CD14-positive monocyte (primary cell): ENCODE data around the gene PRF1. TPM values are rescaled to one million over a fixed set of nuclear protein-coding genes. Genes with fewer than 3 reads are reported as not detected.

Source experiments
- DNase-seq, 3 donors: peaks; one replicate each; pipeline ENCODE4 v3.0.0-alpha.2; 2011 to 2022
- H2AFZ ChIP-seq: 2 replicates; pipeline ENCODE4 v1.6.0; 2012; ENCODE audit warnings: mild to moderate bottlenecking, low read depth, low read length, inconsistent platforms; ENCODE audit not compliant: insufficient read depth, poor library complexity, severe bottlenecking
- H3K27ac ChIP-seq, 2 donors: 1 replicate in 1 of 2; 2 replicates in 1 of 2; pipeline ENCODE4 v1.5.1; 2012 to 2013; ENCODE audit warnings: low read length in 2 of 2, control low read depth in 1 of 2, inconsistent platforms in 1 of 2, low read depth in 1 of 2, mild to moderate bottlenecking in 1 of 2
- H3K27me3 ChIP-seq, 2 donors: one replicate each; pipeline versions ENCODE4 v1.6.0 to v1.6.1; 2011 to 2013; ENCODE audit warnings: low read length in 2 of 2; ENCODE audit not compliant: control insufficient read depth in 2 of 2, insufficient read depth in 2 of 2
- H3K36me3 ChIP-seq, 2 donors: replicated peaks in 1 of 2; 1 replicate in 1 of 2; 2 replicates in 1 of 2; pipeline versions ENCODE4 v1.5.1 to v1.6.1; 2012 to 2013; ENCODE audit warnings: low read length in 2 of 2, control low read depth in 1 of 2, inconsistent platforms in 1 of 2, mild to moderate bottlenecking in 1 of 2; ENCODE audit not compliant: insufficient read depth in 2 of 2, control insufficient read depth in 1 of 2
- H3K4me1 ChIP-seq, 2 donors: 1 replicate in 1 of 2; 2 replicates in 1 of 2; pipeline versions ENCODE4 v1.5.1 to v1.6.1; 2012 to 2013; ENCODE audit warnings: low read length in 2 of 2, control low read depth in 1 of 2, inconsistent platforms in 1 of 2, mild to moderate bottlenecking in 1 of 2, moderate library complexity in 1 of 2; ENCODE audit not compliant: insufficient read depth in 2 of 2, control insufficient read depth in 1 of 2
- H3K4me2 ChIP-seq: replicated peaks from 2 replicates; pipeline ENCODE3; 2012; ENCODE audit warnings: low read length, moderate library complexity, mild to moderate bottlenecking; ENCODE audit not compliant: poor library complexity, severe bottlenecking; ENCODE audit errors: extremely low read depth
- H3K4me3 ChIP-seq, 3 experiments: fragments of 200-600 bp in 1 of 3; sonication (generic) in 1 of 3; replicated peaks in 1 of 3; 1 replicate in 2 of 3; 2 replicates in 1 of 3; pipeline ENCODE4 v1.5.1; 2011 to 2013; ENCODE audit warnings: low read length in 3 of 3, mild to moderate bottlenecking in 3 of 3, control low read depth in 2 of 3, low read depth in 2 of 3, inconsistent platforms in 1 of 3, moderate library complexity in 1 of 3
- H3K79me2 ChIP-seq: 2 replicates; pipeline ENCODE4 v1.6.0; 2012; ENCODE audit warnings: mild to moderate bottlenecking, control low read depth, inconsistent platforms, low read length, moderate library complexity; ENCODE audit not compliant: insufficient read depth
- H3K9ac ChIP-seq: 2 replicates; pipeline ENCODE4 v1.6.0; 2017; ENCODE audit warnings: low read length, mild to moderate bottlenecking; ENCODE audit not compliant: insufficient read depth, poor library complexity, severe bottlenecking
- H3K9me3 ChIP-seq, 2 donors: replicated peaks in 1 of 2; 1 replicate in 1 of 2; 2 replicates in 1 of 2; pipeline versions ENCODE4 v1.5.1 to v1.6.1; 2012 to 2013; ENCODE audit warnings: low read length in 2 of 2, control low read depth in 1 of 2; ENCODE audit not compliant: control insufficient read depth in 1 of 2, insufficient read depth in 1 of 2
- H4K20me1 ChIP-seq: 2 replicates; pipeline ENCODE4 v1.6.0; 2012; ENCODE audit warnings: mild to moderate bottlenecking, low read length, control low read depth, moderate library complexity; ENCODE audit not compliant: insufficient read depth
- H3K27ac Mint-ChIP-seq, 7 donors: one replicate each; pipeline ENCODE4 v1.8.0; 2020; ENCODE audit warnings: mild to moderate bottlenecking in 7 of 7, mixed read lengths in 7 of 7, moderate library complexity in 6 of 7, inconsistent platforms in 2 of 7
- H3K27me3 Mint-ChIP-seq, 3 donors: one replicate each; pipeline ENCODE4 v1.8.0; 2021 to 2022; ENCODE audit warnings: low read depth in 3 of 3, mild to moderate bottlenecking in 3 of 3, mixed read lengths in 3 of 3, moderate library complexity in 3 of 3, inconsistent platforms in 1 of 3
- H3K36me3 Mint-ChIP-seq, 2 donors: one replicate each; pipeline ENCODE4 v1.8.0; 2020; ENCODE audit warnings: mixed read lengths in 2 of 2, inconsistent platforms in 1 of 2, mild to moderate bottlenecking in 1 of 2
- H3K4me1 Mint-ChIP-seq: one replicate; pipeline ENCODE4 v1.8.0; 2020; ENCODE audit warnings: mild to moderate bottlenecking, mixed read lengths
- H3K4me3 Mint-ChIP-seq, 2 donors: one replicate each; pipeline ENCODE4 v1.8.0; 2020; ENCODE audit warnings: mild to moderate bottlenecking in 2 of 2, mixed read lengths in 2 of 2, moderate library complexity in 1 of 2
- H3K9me3 Mint-ChIP-seq, 7 donors: one replicate each; pipeline ENCODE4 v1.8.0; 2020 to 2022; ENCODE audit warnings: mixed read lengths in 7 of 7, mild to moderate bottlenecking in 6 of 7, moderate library complexity in 6 of 7, inconsistent platforms in 2 of 7
- CTCF ChIP-seq: fragments of 200-600 bp; IDR thresholded peaks from one replicate; pipeline ENCODE4 v1.8.0; 2022; ENCODE audit warnings: antibody characterized with exemption, mild to moderate bottlenecking
- WGBS: methylation state at CpG from one replicate; pipeline ENCODE4 v1.1.5; 2013; ENCODE audit warnings: missing lambda C conversion rate; ENCODE audit not compliant: insufficient coverage; 5-methylcytosine and 5-hydroxymethylcytosine counted together
- intact Hi-C, 2 donors: fragments of 100-400 bp; cut with micrococcal nuclease; formaldehyde crosslinking; loops; one replicate each; pipeline versions ENCODE4 v1.15.0 to v1.15.1; 2023
- polyA minus RNA-seq: library from RNA; depleted of rRNA, polyadenylated mRNA; stranded (reverse); fragments of >200 nt; gene quantifications from 2 replicates; pipeline ENCODE4 v1.2.3, GENCODE V29; 2012
- polyA plus RNA-seq, 3 donors: library from polyadenylated mRNA; depleted of rRNA in 1 of 3; unstranded in 2 of 3; stranded (reverse) in 1 of 3; fragments of 300-500 nt in 2 of 3; fragments of >200 nt in 1 of 3; fragmentation: Illumina TruSeq in 2 of 3; gene quantifications; 1 replicate in 2 of 3; 2 replicates in 1 of 3; pipeline ENCODE4 v1.2.3, GENCODE V29; 2012 to 2021
- total RNA-seq, 12 experiments: library from RNA in 1 of 12; stranded (reverse) in 1 of 12; fragments of 120-200 nt in 1 of 12; gene quantifications; one replicate each; pipeline ENCODE4 v1.2.4 and lab custom pipeline; 2013 to 2026; ENCODE audit warnings: mixed read lengths in 6 of 12, inconsistent platforms in 1 of 12

The PRF1 gene
- total RNA-seq (2013) = 0.71 TPM
- 1 to 10 TPM in 2 of 3 donors, under 1 TPM in 1; 0.09 to 2.7 (median 2.4) TPM for polyA plus RNA-seq
- polyA minus RNA-seq = 0.14 and 1.6 TPM in 2 replicates
- 0 to 0.42 (median 0.06) reads per million in 11 experiments for total RNA-seq (lab: John Stamatoyannopoulos, UW)

- Histone ChIP-seq H3K36me3 (no peaks in the 10 kb centered on the region), H3K79me2 (no peaks in the 10 kb centered on the region), H3K27me3 (no peaks in the 10 kb centered on the region), H3K4me3 (no peak within 1 kb of the TSS), H2AFZ (no peak within 1 kb of the TSS), H4K20me1 (no peaks in the 10 kb centered on the region), H3K4me1 (no peaks in the 10 kb centered on the region), H3K9me3 (no peaks in the 10 kb centered on the region), H3K9ac (no peak within 1 kb of the TSS), H3K27ac (no peak within 1 kb of the TSS), H3K4me2 (no peak within 1 kb of the TSS)
- H3K36me3 Mint-ChIP-seq = no peaks in the 10 kb centered on the region
- no peaks in the 10 kb centered on the region for H3K9me3 Mint-ChIP-seq
- H3K4me3 Mint-ChIP-seq = peak within 1 kb of the TSS in 1 of 2 donors; percentile 62
- 82% methylated on average over 16 of the region's 21 CpGs for WGBS
- intact Hi-C loops = no loop called here
- TF ChIP-seq CTCF = no peak
- no peaks in the 10 kb centered on the region for H3K4me1 Mint-ChIP-seq
- H3K27ac Mint-ChIP-seq = peak within 1 kb of the TSS in 1 of 7 donors; percentile 10
- H3K27me3 Mint-ChIP-seq = peaks cover 0 to 2% (median 2%) of the 10 kb centered on the region in 3 donors
- DNase-seq = no peak
These were observed at the start of gene PRF1 for GRCh38 chr10:70602665-70603448. PRF1 (minus strand) TSS chr10:70602741; CDS start chr10:70600902, 1,839 bp downstream.

GRCh38 chr10:70651661-70652060, 49.1 kb upstream of the PRF1 start:
- Mint-ChIP-seq H3K4me1 (no peaks in the 10 kb centered on the region), H3K9me3 (peaks cover 17 to 48% (median 37%) of the 10 kb centered on the region in 7 donors), H3K27ac (no peak overlapping the region), H3K4me3 (no peak overlapping the region), H3K27me3 (peaks cover 0 to 5% (median 2%) of the 10 kb centered on the region in 3 donors), H3K36me3 (no peaks in the 10 kb centered on the region)
- H3K9me3 ChIP-seq = peaks cover 39 to 59% of the 10 kb centered on the region in 2 donors
- H3K79me2 ChIP-seq = no peaks in the 10 kb centered on the region
- 100% methylated on average over 1 of the region's 5 CpGs for WGBS
- no peak overlapping the region for H2AFZ ChIP-seq
- no peak for DNase-seq
- TF ChIP-seq CTCF = no peak
- H3K4me2 ChIP-seq = no peak overlapping the region
- H3K27ac ChIP-seq = no peak overlapping the region
- H4K20me1 ChIP-seq = no peaks in the 10 kb centered on the region
- no peaks in the 10 kb centered on the region for H3K27me3 ChIP-seq
- H3K36me3 ChIP-seq = no peaks in the 10 kb centered on the region
- no peak overlapping the region for H3K4me3 ChIP-seq
- intact Hi-C loops = no loop called here
- no peak overlapping the region for H3K9ac ChIP-seq
- no peaks in the 10 kb centered on the region for H3K4me1 ChIP-seq
